Stimulated activated naive CD8-positive, alpha-beta T cell treated with anti-CD3 and anti-CD28 coated beads, Interleukin-15, Interleukin-2, amounts not matched to agents 100 ng/mL and 50 ng/mL, for 24 hours (primary cell): ENCODE results near the gene CDYL2.

Experiments used
- H3K27ac Mint-ChIP-seq: one replicate; pipeline ENCODE4 v1.8.0; 2021; ENCODE audit warnings: mild to moderate bottlenecking, mixed read lengths
- H3K27me3 Mint-ChIP-seq: one replicate; pipeline ENCODE4 v1.8.0; 2021; ENCODE audit warnings: mixed read lengths
- H3K36me3 Mint-ChIP-seq: one replicate; pipeline ENCODE4 v1.8.0; 2021; ENCODE audit warnings: low read depth, mixed read lengths
- H3K4me1 Mint-ChIP-seq: one replicate; pipeline ENCODE4 v1.8.0; 2021; ENCODE audit warnings: low read depth, mixed read lengths
- H3K4me3 Mint-ChIP-seq: one replicate; pipeline ENCODE4 v1.8.0; 2021; ENCODE audit warnings: mild to moderate bottlenecking, mixed read lengths
- H3K9me3 Mint-ChIP-seq: one replicate; pipeline ENCODE4 v1.8.0; 2021; ENCODE audit warnings: mixed read lengths

The CDYL2 gene

GRCh38 chr16:80692270-80692669 is 112.1 kb downstream of the CDYL2 start:
- H3K4me1 Mint-ChIP-seq, result peaks cover 64% of the 10 kb centered on the region
- peaks cover 7% of the 10 kb centered on the region for H3K27me3 Mint-ChIP-seq
- H3K27ac Mint-ChIP-seq, result no peak overlapping the region
- H3K36me3 Mint-ChIP-seq, result no peaks in the 10 kb centered on the region
- peaks cover 5% of the 10 kb centered on the region for H3K9me3 Mint-ChIP-seq
- peak overlapping the region; percentile 4 for H3K4me3 Mint-ChIP-seq

DNA sequence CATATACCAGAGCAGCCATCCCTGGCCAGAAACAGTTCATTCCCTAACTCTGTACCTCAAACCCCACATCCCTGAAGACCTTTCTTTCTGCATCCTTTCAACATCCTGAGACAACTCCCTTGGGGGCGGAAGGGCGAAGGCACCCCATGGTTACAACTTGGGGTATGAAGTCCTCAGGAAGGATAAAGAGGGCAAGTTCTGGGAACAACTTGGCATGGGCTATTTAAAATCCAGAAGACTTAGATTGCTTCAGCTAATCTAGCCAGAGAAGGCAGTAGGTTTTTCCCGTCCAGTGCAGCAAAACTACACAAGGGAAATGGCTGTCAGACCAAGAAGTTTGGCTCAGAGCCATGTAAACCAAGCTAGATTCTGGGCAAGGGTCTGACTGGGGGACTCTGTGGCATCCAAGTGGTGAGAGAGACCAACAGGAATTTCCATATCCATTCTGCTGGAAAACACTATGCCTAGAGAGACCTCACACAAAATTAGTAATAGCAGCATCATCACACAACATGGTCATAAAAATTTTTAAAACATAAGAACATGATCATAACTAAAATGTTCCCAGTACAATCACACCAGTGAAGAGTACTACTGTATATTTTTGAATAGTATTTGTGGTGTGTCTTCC is 113.2 kb downstream of the CDYL2 start:
- no peaks in the 10 kb centered on the region for H3K36me3 Mint-ChIP-seq
- H3K27me3 Mint-ChIP-seq, result peaks cover 7% of the 10 kb centered on the region
- no peak overlapping the region for H3K27ac Mint-ChIP-seq
- peaks cover 66% of the 10 kb centered on the region for H3K4me1 Mint-ChIP-seq
- no peak overlapping the region for H3K4me3 Mint-ChIP-seq
- peaks cover 5% of the 10 kb centered on the region for H3K9me3 Mint-ChIP-seq

GRCh38 chr16:80689487-80689886 is 114.9 kb downstream of the CDYL2 start:
- Mint-ChIP-seq H3K9me3 (no peaks in the 10 kb centered on the region), H3K27me3 (peaks cover 7% of the 10 kb centered on the region), H3K27ac (no peak overlapping the region), H3K36me3 (no peaks in the 10 kb centered on the region), H3K4me3 (no peak overlapping the region), H3K4me1 (peaks cover 50% of the 10 kb centered on the region)

DNA sequence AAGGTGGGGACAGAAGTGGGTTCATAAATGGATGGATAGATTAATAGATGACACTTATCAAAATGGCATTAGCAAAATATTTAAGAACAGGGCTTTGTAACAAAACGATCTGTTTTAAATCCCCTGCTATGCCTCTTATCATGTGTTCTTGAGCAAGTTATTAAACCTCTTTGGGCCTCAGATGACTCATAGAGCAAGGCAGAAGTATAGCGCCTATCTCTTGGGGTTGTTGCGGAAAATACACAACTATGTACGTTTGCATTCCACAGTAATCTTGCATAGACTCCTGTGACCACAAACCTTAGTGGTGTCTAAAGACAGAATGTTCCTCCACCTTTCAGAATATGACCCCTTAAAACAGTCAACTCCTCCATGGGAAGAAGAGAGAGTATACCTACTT is 116.8 kb downstream of the CDYL2 start:
- Mint-ChIP-seq H3K9me3 (no peaks in the 10 kb centered on the region), H3K27ac (no peak overlapping the region), H3K4me3 (no peak overlapping the region), H3K27me3 (peaks cover 7% of the 10 kb centered on the region), H3K4me1 (peaks cover 31% of the 10 kb centered on the region), H3K36me3 (peaks cover 3% of the 10 kb centered on the region)

DNA sequence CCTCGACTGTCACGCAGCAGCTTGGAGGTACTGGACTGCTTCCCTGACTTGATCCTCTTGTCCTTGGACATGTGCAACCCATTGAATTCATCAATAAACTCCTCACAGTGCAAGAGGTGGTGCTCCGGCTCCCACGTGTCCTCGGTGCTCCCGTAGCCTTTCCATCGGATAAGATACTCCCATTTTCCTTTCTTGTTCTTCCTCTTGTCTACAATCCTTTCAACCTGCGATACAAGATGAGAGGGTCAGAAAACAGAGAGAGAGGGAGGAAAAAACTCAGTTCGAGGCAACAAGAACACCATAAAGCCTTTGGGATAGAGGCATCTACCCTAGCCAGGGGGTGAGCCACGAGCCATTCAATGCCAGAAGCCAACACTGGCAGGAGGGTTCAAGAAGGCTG is 119.5 kb downstream of the CDYL2 start:
- Mint-ChIP-seq H3K27me3 (peaks cover 3% of the 10 kb centered on the region), H3K4me1 (peaks cover 16% of the 10 kb centered on the region)

DNA sequence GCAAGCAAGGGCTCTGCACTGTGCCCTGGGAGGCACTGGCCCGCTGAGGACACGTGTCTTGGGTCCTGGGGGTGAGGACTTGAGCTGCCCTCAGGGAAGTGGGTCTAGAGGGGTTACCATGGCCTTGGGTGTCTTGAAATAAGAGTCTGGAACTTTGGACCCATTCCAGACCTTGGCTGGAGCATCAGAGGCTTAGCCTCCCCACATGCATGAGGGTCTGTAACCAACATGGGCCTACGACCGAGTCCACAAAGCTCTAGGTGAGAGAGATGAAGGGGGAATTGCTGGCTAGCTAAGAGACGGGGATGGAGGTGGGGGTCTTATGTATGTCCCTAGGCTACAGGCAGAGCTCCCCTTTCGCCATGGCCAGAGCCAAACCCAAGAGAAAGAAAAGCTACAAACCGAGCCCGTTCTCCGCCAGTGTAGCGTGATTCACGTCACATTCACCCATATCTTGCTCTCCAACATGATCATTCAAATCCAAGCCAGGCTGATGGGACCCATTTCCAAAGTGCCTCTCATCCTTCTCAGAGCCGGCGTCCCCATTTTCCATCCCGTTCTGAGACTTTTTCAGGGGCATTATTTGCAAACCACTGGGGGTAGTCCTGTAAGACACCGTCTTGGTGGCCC is 120.1 kb downstream of the CDYL2 start:
- Mint-ChIP-seq H3K4me1 (peaks cover 16% of the 10 kb centered on the region), H3K4me3 (no peak overlapping the region), H3K9me3 (peaks cover 5% of the 10 kb centered on the region), H3K27me3 (peaks cover under 1% of the 10 kb centered on the region), H3K36me3 (peaks cover 15% of the 10 kb centered on the region), H3K27ac (no peak overlapping the region)

More for the DNA sequence above, 119.5 kb downstream of the CDYL2 start:
- H3K4me3 Mint-ChIP-seq, result no peak overlapping the region
- no peak overlapping the region for H3K27ac Mint-ChIP-seq
- no peaks in the 10 kb centered on the region for H3K9me3 Mint-ChIP-seq
- peaks cover 9% of the 10 kb centered on the region for H3K36me3 Mint-ChIP-seq

- H3K27ac Mint-ChIP-seq, result no peak overlapping the region
Observed at GRCh38 chr16:80683646-80684045, 120.8 kb downstream of the CDYL2 start.

DNA sequence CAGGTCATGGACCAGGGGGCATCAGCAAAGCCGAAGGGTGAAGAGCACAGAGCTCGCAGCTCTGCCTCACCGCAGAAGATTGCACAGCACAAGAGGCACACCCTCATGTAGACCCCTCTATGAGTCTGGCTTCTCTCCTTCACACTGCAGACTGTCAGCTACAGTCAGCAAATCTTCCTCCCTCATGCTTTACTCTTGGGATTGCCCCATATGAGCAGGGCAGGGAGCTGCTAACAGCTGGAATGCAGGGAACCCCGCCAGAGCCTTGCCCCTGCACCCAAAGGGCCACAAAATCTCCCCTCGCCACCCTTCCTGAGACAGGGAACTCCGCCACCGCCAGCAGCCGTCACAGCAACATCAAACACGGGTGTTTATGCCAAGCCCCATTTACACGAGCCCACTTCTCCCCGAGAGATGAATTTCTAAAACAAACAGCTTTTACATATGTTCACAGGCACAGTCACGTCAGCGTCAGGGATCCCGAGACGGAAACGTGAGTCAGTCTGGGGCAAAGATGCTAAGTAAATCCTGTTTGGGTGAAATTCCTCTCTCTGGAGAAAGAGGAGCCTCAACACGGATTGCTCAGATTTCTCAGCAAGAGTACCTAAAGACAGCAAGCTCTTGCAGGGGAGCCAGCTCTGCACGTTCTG is 121.9 kb downstream of the CDYL2 start:
- Mint-ChIP-seq H3K36me3 (peaks cover 16% of the 10 kb centered on the region), H3K4me3 (no peak overlapping the region), H3K27ac (no peak overlapping the region), H3K9me3 (peaks cover 5% of the 10 kb centered on the region), H3K4me1 (peaks cover 11% of the 10 kb centered on the region), H3K27me3 (no peaks in the 10 kb centered on the region)

More at GRCh38 chr16:80683646-80684045, 120.8 kb downstream of the CDYL2 start:
- H3K4me3 Mint-ChIP-seq, result no peak overlapping the region
- H3K27me3 Mint-ChIP-seq, result no peaks in the 10 kb centered on the region
- H3K36me3 Mint-ChIP-seq, result peaks cover 16% of the 10 kb centered on the region
- peaks cover 5% of the 10 kb centered on the region for H3K9me3 Mint-ChIP-seq
- peaks cover 16% of the 10 kb centered on the region for H3K4me1 Mint-ChIP-seq

DNA sequence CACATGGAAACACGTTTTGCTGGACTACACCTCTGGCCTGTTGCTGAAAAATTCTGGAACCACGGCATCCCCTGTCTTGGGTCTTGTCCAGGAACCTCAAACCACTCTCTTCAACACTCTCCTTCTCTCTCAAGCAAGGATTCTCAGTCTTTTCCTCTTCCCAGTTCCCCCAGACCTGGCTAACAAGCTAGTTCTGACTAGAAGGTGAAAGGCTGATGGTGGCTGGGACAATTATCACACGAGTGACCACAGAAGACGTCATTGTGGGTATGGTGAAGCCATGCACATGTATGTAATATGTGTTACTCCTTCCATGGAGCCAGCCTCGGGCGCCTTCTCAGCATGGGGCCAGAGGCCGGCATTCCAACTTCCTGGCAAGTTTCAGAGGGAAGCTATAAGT is 123.0 kb downstream of the CDYL2 start:
- peaks cover 12% of the 10 kb centered on the region for H3K4me1 Mint-ChIP-seq
- H3K36me3 Mint-ChIP-seq, result peaks cover 16% of the 10 kb centered on the region
- peak overlapping the region; percentile 36 for H3K27ac Mint-ChIP-seq
- peaks cover 5% of the 10 kb centered on the region for H3K9me3 Mint-ChIP-seq
- no peak overlapping the region for H3K4me3 Mint-ChIP-seq
- H3K27me3 Mint-ChIP-seq, result no peaks in the 10 kb centered on the region

- Mint-ChIP-seq H3K4me3 (no peak overlapping the region), H3K27me3 (no peaks in the 10 kb centered on the region), H3K27ac (no peak overlapping the region), H3K9me3 (peaks cover 5% of the 10 kb centered on the region), H3K36me3 (peaks cover 16% of the 10 kb centered on the region), H3K4me1 (peaks cover 18% of the 10 kb centered on the region)
Observed at GRCh38 chr16:80680839-80681238, 123.6 kb downstream of the CDYL2 start.

GRCh38 chr16:80680046-80680445 is 124.4 kb downstream of the CDYL2 start:
- H3K27ac Mint-ChIP-seq, result no peak overlapping the region

DNA sequence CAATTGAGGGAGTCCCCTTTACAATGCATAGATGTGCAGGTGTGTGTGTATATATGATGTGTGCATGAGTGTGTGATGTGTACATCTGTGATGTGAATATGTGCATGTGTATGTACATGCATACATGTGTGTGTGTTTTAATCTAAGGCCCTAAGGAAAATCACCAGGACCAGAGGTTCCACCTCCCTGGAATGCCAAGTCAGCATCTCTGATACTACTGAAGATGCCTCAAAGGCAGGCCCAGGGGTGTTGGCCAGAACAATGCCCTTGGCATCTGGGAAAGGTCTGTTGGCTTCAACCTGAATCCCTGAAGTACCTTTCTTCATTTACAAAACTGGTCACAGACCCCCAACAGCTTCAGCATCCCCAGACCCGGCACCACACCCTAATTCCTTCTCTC is 129.5 kb downstream of the CDYL2 start:
- H3K4me3 Mint-ChIP-seq, result no peak overlapping the region
- H3K27ac Mint-ChIP-seq, result no peak overlapping the region

More at GRCh38 chr16:80680046-80680445, 124.4 kb downstream of the CDYL2 start:
- Mint-ChIP-seq H3K9me3 (peaks cover 5% of the 10 kb centered on the region), H3K4me1 (peaks cover 18% of the 10 kb centered on the region), H3K27me3 (no peaks in the 10 kb centered on the region), H3K4me3 (no peak overlapping the region), H3K36me3 (peaks cover 16% of the 10 kb centered on the region)

DNA sequence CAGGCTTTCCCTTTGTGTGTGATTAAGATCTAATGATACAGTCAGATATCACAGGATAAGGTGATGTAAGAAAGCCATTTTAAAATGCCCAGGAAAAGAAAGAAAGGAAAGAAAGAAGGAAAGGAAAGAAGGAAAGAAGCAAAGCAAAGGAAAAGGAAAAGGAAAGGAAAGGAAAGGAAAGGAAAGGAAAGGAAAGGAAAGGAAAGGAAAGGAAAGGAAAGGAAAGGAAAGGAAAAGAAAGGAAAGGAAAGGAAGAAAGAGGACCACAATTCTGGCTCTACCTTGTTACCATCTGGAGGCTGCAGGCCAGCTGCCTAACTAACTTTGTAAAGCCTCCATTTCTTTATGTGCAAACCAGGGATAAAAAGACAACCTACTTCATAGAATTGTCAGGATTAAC is 132.0 kb downstream of the CDYL2 start:
- peaks cover 8% of the 10 kb centered on the region for H3K9me3 Mint-ChIP-seq

More for the DNA sequence above, 129.5 kb downstream of the CDYL2 start:
- H3K27me3 Mint-ChIP-seq, result no peaks in the 10 kb centered on the region
- H3K36me3 Mint-ChIP-seq, result peaks cover 14% of the 10 kb centered on the region
- H3K9me3 Mint-ChIP-seq, result peaks cover 11% of the 10 kb centered on the region
- peaks cover 29% of the 10 kb centered on the region for H3K4me1 Mint-ChIP-seq

DNA sequence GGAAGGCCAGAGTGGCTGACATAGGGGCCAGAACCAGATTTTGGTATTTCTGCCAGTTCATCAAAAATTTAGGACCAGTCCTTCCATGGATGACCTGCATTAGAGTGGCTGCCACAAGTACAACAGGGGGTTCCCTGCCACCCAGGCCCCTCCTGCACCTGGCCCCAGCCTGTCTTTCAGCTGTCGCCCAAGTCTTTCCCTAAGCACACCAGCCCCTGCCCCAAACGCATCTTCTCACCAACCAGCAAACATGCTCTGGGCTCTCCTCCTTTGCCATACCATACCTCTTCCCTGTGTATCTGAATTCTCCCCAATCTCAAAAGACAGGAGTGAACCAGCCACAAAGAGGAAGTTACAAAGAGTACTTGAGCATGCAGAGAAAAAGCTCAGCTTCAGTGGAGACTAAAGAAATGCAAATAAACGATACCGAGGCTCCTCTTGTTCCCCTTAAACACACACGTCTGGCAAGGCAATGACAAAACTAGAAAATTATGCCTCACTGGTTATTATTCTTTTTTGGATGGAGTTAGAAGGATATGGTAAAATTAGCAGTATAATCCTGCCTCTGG is 133.0 kb downstream of the CDYL2 start:
- no peaks in the 10 kb centered on the region for H3K27me3 Mint-ChIP-seq
- H3K4me3 Mint-ChIP-seq, result no peak overlapping the region
- H3K27ac Mint-ChIP-seq, result no peak overlapping the region
- H3K36me3 Mint-ChIP-seq, result peaks cover 10% of the 10 kb centered on the region
- H3K4me1 Mint-ChIP-seq, result peaks cover 30% of the 10 kb centered on the region
- H3K9me3 Mint-ChIP-seq, result peaks cover 8% of the 10 kb centered on the region

More for the DNA sequence above, 132.0 kb downstream of the CDYL2 start:
- Mint-ChIP-seq H3K36me3 (peaks cover 10% of the 10 kb centered on the region), H3K27ac (no peak overlapping the region), H3K4me1 (peaks cover 37% of the 10 kb centered on the region), H3K27me3 (no peaks in the 10 kb centered on the region), H3K4me3 (no peak overlapping the region)
